PC-3 (cell line): ENCODE results near the gene TIGD4. TPM values are rescaled to one million over a fixed set of nuclear protein-coding genes. Genes with fewer than 3 reads are reported as not detected.

Experiments used
- ATAC-seq: fragments of 200-7000 bp; cut with Tn5 transposase; 2 replicates; pipeline ENCODE4 v1.9.1; 2020; ENCODE audit warnings: mild to moderate bottlenecking, moderate library complexity
- BruUV-seq: library from RNA; stranded (reverse); fragments of 400-500 nt; replicated peaks from 2 replicates; lab custom pipeline; 2021; lab: Mats Ljungman, UMichigan
- CTCF ChIA-PET: fragments of 300-600 bp; sonication (Branson Sonifier 250); formaldehyde crosslinking; loops from one replicate; lab custom pipeline; 2022; ENCODE audit warnings: antibody characterized with exemption; lab: Charles Lee
- POLR2A ChIA-PET: fragments of 300-600 bp; sonication (Branson Sonifier 250); formaldehyde crosslinking; loops from one replicate; lab custom pipeline; 2022; ENCODE audit warnings: antibody characterized with exemption; ENCODE audit not compliant: unreplicated experiment; lab: Charles Lee
- DNase-seq: peaks from one replicate; pipeline ENCODE4 v3.0.0-alpha.2; 2015
- H2AFZ ChIP-seq: fragments of 300-600 bp; sonication (generic); 2 replicates; pipeline ENCODE4 v1.6.0; 2016; ENCODE audit warnings: antibody characterized with exemption, low read length
- H3F3A ChIP-seq: fragments of 300-600 bp; sonication (generic); one replicate; pipeline ENCODE4 v1.6.0; 2017; ENCODE audit warnings: antibody characterized with exemption, low read length, control low read depth, mild to moderate bottlenecking; ENCODE audit not compliant: unreplicated experiment
- H3K27ac ChIP-seq: fragments of 300-600 bp; sonication (generic); 2 replicates; pipeline ENCODE4 v1.5.1; 2016; ENCODE audit warnings: mild to moderate bottlenecking, low read length
- H3K27me3 ChIP-seq: fragments of 300-600 bp; sonication (generic); 2 replicates; pipeline ENCODE4 v1.6.1; 2016; ENCODE audit warnings: low read length, mixed read lengths
- H3K36me3 ChIP-seq: fragments of 300-600 bp; sonication (generic); 2 replicates; pipeline ENCODE4 v1.6.1; 2016; ENCODE audit warnings: low read depth, mixed run types, low read length, mixed read lengths
- H3K4me1 ChIP-seq: fragments of 300-600 bp; sonication (generic); 2 replicates; pipeline ENCODE4 v1.5.1; 2016; ENCODE audit warnings: low read length; ENCODE audit not compliant: insufficient read depth
- H3K4me2 ChIP-seq: fragments of 300-600 bp; sonication (generic); 2 replicates; pipeline ENCODE4 v1.6.0; 2016; ENCODE audit warnings: low read length
- H3K4me3 ChIP-seq: fragments of 300-600 bp; sonication (generic); 2 replicates; pipeline ENCODE4 v1.5.1; 2016; ENCODE audit warnings: mild to moderate bottlenecking, low read length, mixed read lengths
- H3K79me2 ChIP-seq: fragments of 300-600 bp; sonication (generic); 2 replicates; pipeline ENCODE4 v1.6.1; 2017; ENCODE audit warnings: low read length, mixed read lengths
- H3K9ac ChIP-seq: fragments of 300-600 bp; sonication (generic); 2 replicates; pipeline ENCODE4 v1.6.0; 2016; ENCODE audit warnings: mild to moderate bottlenecking, low read length
- H3K9me2 ChIP-seq: fragments of 300-600 bp; sonication (generic); replicated peaks from 2 replicates; pipeline ENCODE4 v1.6.1; 2016; ENCODE audit warnings: mixed run types, low read length, mixed read lengths
- H3K9me3 ChIP-seq: fragments of 300-600 bp; sonication (generic); 2 replicates; pipeline ENCODE4 v1.6.1; 2016; ENCODE audit warnings: low read length, mixed read lengths
- H4K20me1 ChIP-seq: fragments of 300-600 bp; sonication (generic); 2 replicates; pipeline ENCODE4 v1.6.1; 2016; ENCODE audit warnings: low read length, mixed read lengths
- CTCF ChIP-seq: fragments of 300-600 bp; sonication (generic); conservative IDR thresholded peaks from 2 replicates; pipeline ENCODE4 v1.5.1; 2017; ENCODE audit warnings: antibody characterized with exemption, low read depth, mild to moderate bottlenecking, low read length
- EZH2 ChIP-seq: fragments of 300-600 bp; sonication (generic); IDR thresholded peaks from one replicate; pipeline ENCODE4 v1.6.1; 2017; ENCODE audit warnings: antibody characterized with exemption, mild to moderate bottlenecking, low read length; ENCODE audit not compliant: unreplicated experiment
- EZH2phosphoT487 ChIP-seq: fragments of 300-600 bp; sonication (generic); IDR thresholded peaks from 2 replicates; pipeline ENCODE4 v1.6.1; 2018; ENCODE audit warnings: mild to moderate bottlenecking, antibody characterized with exemption, low read length, borderline replicate concordance
- intact Hi-C: fragments of 100-400 bp; cut with micrococcal nuclease; formaldehyde crosslinking; loops from 2 replicates; pipeline ENCODE4 v1.9.0; 2023
- total RNA-seq: library from RNA; depleted of rRNA; stranded (reverse); fragments of >200 nt; gene quantifications from 2 replicates; pipeline ENCODE4 v1.2.3, GENCODE V29; 2014

TIGD4 gene
- total RNA-seq, 1 experiment from 2014 or later, result 0.07 TPM

DNA sequence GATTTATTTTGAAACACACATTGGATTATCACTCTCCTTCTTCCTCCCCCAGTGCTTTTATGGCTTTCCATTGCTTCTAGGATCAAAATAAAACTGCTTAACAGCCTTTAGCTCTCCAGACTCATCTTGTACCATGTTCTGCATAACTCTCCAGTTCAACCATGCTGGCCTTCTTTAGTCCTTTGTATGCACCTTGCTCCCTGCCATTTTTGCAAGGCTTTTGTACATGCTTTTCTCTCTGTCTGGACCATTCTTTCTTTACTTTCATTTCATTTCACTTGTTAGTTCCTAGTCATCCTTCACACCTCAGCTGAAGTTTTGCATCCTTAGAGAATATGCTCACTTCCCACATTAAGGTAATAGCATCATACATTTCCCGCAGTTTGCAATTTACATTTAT lies 7.1 kb upstream of the TIGD4 start:
- Histone ChIP-seq H3F3A (no peaks in the 10 kb centered on the region), H3K9ac (no peak overlapping the region), H3K79me2 (peaks cover 94% of the 10 kb centered on the region), H3K4me1 (peaks cover 11% of the 10 kb centered on the region; the same call in 1 of the 2 replicates), H3K9me3 (no peaks in the 10 kb centered on the region), H3K9me2 (no peaks in the 10 kb centered on the region), H3K4me2 (no peak overlapping the region), H3K4me3 (no peak overlapping the region), H4K20me1 (peaks cover 17% of the 10 kb centered on the region; the same call in 1 of the 2 replicates), H2AFZ (no peak overlapping the region), H3K36me3 (no peaks in the 10 kb centered on the region; the same call in 1 of the 2 replicates), H3K27me3 (no peaks in the 10 kb centered on the region), H3K27ac (no peak overlapping the region)
- BruUV-seq, result no TSS peak
- ChIA-PET POLR2A (no interaction called here), CTCF (no interaction called here)
- no peak for DNase-seq
- TF ChIP-seq CTCF (no peak), EZH2phosphoT487 (no peak), EZH2 (no peak)
- intact Hi-C loops, result no loop called here
- no peak for ATAC-seq

DNA sequence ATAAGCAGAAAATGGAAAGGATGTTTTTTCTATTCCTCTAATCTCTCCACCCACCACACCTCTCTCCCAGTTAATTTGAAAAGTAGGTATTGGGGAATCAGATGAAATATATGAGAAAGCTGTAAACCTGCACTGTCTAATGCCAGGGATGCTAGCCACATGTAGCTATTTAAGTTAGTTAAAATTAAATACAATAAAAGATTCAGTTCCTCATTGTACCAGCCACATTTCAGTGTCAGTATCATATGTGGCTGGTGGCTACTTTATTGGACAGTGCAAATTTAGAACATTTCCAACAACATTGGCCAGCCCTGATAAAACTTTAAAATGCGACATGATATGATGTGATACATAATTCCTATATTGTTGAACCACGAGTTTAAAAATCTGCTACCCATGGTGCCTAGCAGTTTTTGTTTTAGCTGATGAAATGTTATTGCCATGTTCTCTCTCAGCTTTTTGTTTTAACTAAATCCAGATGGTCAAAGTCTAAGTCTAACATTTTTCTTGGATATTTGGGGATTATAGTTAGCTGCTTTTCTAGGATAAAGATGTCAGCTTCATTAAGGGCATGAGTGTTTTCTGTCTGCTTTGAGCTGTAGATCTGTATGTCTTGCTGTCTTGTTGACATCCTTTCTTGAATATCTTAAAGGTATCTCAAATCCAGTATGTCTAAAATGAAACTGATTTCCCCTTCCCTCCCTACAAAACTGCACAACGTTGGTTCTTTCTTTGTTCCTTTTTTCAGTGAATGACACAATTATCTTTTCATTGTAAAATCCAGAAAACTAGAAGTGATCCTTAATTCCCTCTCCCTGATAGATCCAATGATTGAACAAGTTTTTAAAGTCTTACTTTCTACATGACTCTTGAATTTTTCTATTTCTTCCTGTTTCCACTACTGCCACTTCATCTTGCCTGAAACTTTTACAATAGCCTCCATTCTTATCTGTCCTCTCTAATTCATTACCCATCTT lies 6.4 kb upstream of the TIGD4 start:
- H3K36me3 ChIP-seq, result no peaks in the 10 kb centered on the region; the same call in 1 of the 2 replicates
- CTCF ChIA-PET, result no interaction called here
- no peak overlapping the region for H2AFZ ChIP-seq
- H3K27me3 ChIP-seq, result no peaks in the 10 kb centered on the region
- peaks cover 95% of the 10 kb centered on the region for H3K79me2 ChIP-seq
- peaks cover 14% of the 10 kb centered on the region; the same call in 1 of the 2 replicates for H3K4me1 ChIP-seq
- peaks cover 20% of the 10 kb centered on the region; the same call in 1 of the 2 replicates for H4K20me1 ChIP-seq
- no peak overlapping the region for H3K9ac ChIP-seq
- no TSS peak for BruUV-seq
- no peak for ATAC-seq
- POLR2A ChIA-PET, result no interaction called here
- intact Hi-C loops, result no loop called here
- no peaks in the 10 kb centered on the region for H3F3A ChIP-seq
- no peak overlapping the region for H3K4me3 ChIP-seq
- no peak for DNase-seq
- no peak overlapping the region for H3K27ac ChIP-seq
- TF ChIP-seq EZH2 (no peak), EZH2phosphoT487 (no peak), CTCF (no peak)
- H3K4me2 ChIP-seq, result no peak overlapping the region
- H3K9me3 ChIP-seq, result no peaks in the 10 kb centered on the region
- no peaks in the 10 kb centered on the region for H3K9me2 ChIP-seq
